Activated CD4-positive, alpha-beta memory T cell treated with anti-CD3 and anti-CD28 coated beads, Interleukin-2, amount 10 ng/mL, durations not matched to agents 7 days and 5 days (primary cell): Measurements from ENCODE around the gene RAB3C. TPM values are rescaled to one million over a fixed set of nuclear protein-coding genes. Genes with fewer than 3 reads are reported as not detected.

Experiments used
- CTCF ChIA-PET: fragments of 350-600 bp; sonication (Branson Sonifier 250); formaldehyde crosslinking; loops from one replicate; lab custom pipeline; 2021; ENCODE audit warnings: antibody characterized with exemption, inconsistent platforms; lab: Charles Lee
- POLR2A ChIA-PET: fragments of 350-600 bp; sonication (Branson Sonifier 250); formaldehyde crosslinking; loops from one replicate; lab custom pipeline; 2021; ENCODE audit warnings: antibody characterized with exemption; lab: Charles Lee
- DNase-seq: peaks from one replicate; pipeline ENCODE4 v3.0.0-alpha.2; 2020
- H3K27ac Mint-ChIP-seq: one replicate; pipeline ENCODE4 v1.8.0; 2021; ENCODE audit warnings: mild to moderate bottlenecking, mixed read lengths
- H3K27me3 Mint-ChIP-seq: one replicate; pipeline ENCODE4 v1.8.0; 2021; ENCODE audit warnings: mixed read lengths
- H3K36me3 Mint-ChIP-seq: one replicate; pipeline ENCODE4 v1.8.0; 2021; ENCODE audit warnings: low read depth, mixed read lengths
- H3K4me1 Mint-ChIP-seq: one replicate; pipeline ENCODE4 v1.8.0; 2021; ENCODE audit warnings: mixed read lengths
- H3K4me3 Mint-ChIP-seq: one replicate; pipeline ENCODE4 v1.8.0; 2021; ENCODE audit warnings: mild to moderate bottlenecking, mixed read lengths
- H3K9me3 Mint-ChIP-seq: one replicate; pipeline ENCODE4 v1.8.0; 2021; ENCODE audit warnings: mixed read lengths
- total RNA-seq, 2 experiments: library from RNA; stranded (reverse); gene quantifications; one replicate each; pipeline ENCODE4 v1.2.3, GENCODE V29; 2021

The RAB3C gene
- total RNA-seq, 2 experiments from 2014 or later, result not detected

- ChIA-PET POLR2A (no interaction called here), CTCF (interaction anchor here (1.5 to 1.6 kb wide), 2 partner anchors 15 to 30 kb away, joined by 3 to 8 read pairs; no protein-coding TSS in a partner anchor)
- no peak overlapping the region for H3K4me3 Mint-ChIP-seq
- H3K4me1 Mint-ChIP-seq, result no peaks in the 10 kb centered on the region
- no peak overlapping the region for H3K27ac Mint-ChIP-seq
- no peaks in the 10 kb centered on the region for H3K27me3 Mint-ChIP-seq
- H3K36me3 Mint-ChIP-seq, result no peaks in the 10 kb centered on the region
- no peaks in the 10 kb centered on the region for H3K9me3 Mint-ChIP-seq
- DNase-seq, result no peak
Observed at GRCh38 chr5:58901271-58901670, 318.4 kb downstream of the RAB3C start.

DNA sequence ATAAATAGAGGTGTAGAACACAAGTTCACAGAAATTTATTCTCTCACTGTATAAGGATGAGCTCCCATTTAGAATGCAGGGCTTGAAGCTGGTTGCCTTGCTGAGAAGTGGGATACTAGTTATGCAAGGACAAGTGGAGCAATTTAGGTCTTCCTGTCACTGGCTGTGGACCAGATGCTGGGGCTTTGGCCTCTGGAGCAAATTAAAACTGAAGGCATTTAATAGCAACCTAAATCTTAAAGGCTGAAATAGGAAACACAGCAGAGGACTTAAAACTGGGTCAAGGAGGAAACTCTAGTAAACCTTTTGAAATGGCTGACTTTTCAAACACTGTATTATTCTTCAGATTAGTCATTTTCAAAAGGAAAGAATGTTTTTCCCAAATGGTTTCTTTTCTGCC lies 319.4 kb downstream of the RAB3C start:
- no peaks in the 10 kb centered on the region for H3K36me3 Mint-ChIP-seq
- ChIA-PET CTCF (interaction anchor here (0.9 to 1.6 kb wide), 3 partner anchors 11 to 31 kb away, joined by 3 to 7 read pairs (median 4); no protein-coding TSS in a partner anchor), POLR2A (no interaction called here)
- H3K4me1 Mint-ChIP-seq, result no peaks in the 10 kb centered on the region
- no peak overlapping the region for H3K4me3 Mint-ChIP-seq
- H3K27me3 Mint-ChIP-seq, result peaks cover under 1% of the 10 kb centered on the region
- H3K27ac Mint-ChIP-seq, result no peak overlapping the region
- no peaks in the 10 kb centered on the region for H3K9me3 Mint-ChIP-seq
- no peak for DNase-seq

- CTCF ChIA-PET, result interaction anchor here (0.9 to 1.6 kb wide), 2 partner anchors 11 to 17 kb away, joined by 4 to 7 read pairs; no protein-coding TSS in a partner anchor
- H3K4me1 Mint-ChIP-seq, result no peaks in the 10 kb centered on the region
- POLR2A ChIA-PET, result no interaction called here
Observed at GRCh38 chr5:58902765-58903164, 319.9 kb downstream of the RAB3C start.

DNA sequence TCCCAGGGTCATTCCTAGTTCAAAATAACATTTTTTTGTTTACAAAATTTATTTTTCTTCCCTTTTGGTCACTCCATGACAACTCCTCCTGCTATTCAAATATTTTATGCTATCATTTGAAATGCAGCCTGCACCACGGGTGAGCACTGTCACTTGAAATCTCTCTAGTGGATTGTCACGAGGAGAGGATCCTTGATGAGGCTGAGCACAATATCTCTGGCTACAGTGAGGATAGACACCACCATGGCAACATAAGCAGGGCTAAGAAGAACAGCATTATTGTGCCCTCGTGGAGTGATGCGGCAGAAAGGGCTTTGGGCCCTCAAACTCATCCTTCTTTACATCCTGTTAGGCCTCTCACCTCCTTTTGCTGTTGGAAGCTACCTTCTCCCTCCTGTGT lies 321.9 kb downstream of the RAB3C start:
- H3K4me3 Mint-ChIP-seq, result no peak overlapping the region
- DNase-seq, result no peak
- H3K27me3 Mint-ChIP-seq, result peaks cover 2% of the 10 kb centered on the region
- no peaks in the 10 kb centered on the region for H3K36me3 Mint-ChIP-seq
- ChIA-PET CTCF (interaction anchor here (0.7 kb wide), 1 partner anchor 13 kb away, joined by 4 read pairs; no protein-coding TSS in a partner anchor), POLR2A (no interaction called here)
- H3K27ac Mint-ChIP-seq, result no peak overlapping the region
- H3K9me3 Mint-ChIP-seq, result no peaks in the 10 kb centered on the region
- peaks cover 2% of the 10 kb centered on the region for H3K4me1 Mint-ChIP-seq

More at GRCh38 chr5:58902765-58903164, 319.9 kb downstream of the RAB3C start:
- no peaks in the 10 kb centered on the region for H3K9me3 Mint-ChIP-seq
- H3K4me3 Mint-ChIP-seq, result no peak overlapping the region
- H3K27ac Mint-ChIP-seq, result no peak overlapping the region
- DNase-seq, result no peak
- H3K36me3 Mint-ChIP-seq, result no peaks in the 10 kb centered on the region
- H3K27me3 Mint-ChIP-seq, result peaks cover 2% of the 10 kb centered on the region

DNA sequence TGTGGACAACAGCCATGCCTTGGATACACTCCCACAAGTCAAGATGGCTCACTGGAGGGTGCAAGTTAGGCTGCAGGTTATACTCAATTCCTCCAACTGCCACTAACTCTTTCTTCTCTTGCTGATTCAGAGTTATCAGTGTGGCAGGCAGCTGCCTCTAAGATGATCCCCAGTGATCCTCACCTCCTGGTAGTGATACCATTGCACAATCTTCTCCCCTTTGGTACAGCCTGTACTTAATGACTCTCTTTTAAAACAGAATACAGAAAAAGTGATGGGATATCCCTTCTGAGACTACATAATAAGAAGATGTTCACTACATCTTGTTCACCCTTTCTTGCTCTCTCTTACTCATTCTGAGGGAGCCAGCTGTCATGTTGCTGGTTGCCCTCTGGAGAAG lies 323.1 kb downstream of the RAB3C start:
- H3K4me3 Mint-ChIP-seq, result no peak overlapping the region
- POLR2A ChIA-PET, result no interaction called here
- peaks cover 3% of the 10 kb centered on the region for H3K27me3 Mint-ChIP-seq
- peaks cover 3% of the 10 kb centered on the region for H3K36me3 Mint-ChIP-seq
- H3K4me1 Mint-ChIP-seq, result peaks cover 2% of the 10 kb centered on the region
- H3K27ac Mint-ChIP-seq, result no peak overlapping the region
- H3K9me3 Mint-ChIP-seq, result peaks cover 4% of the 10 kb centered on the region
- CTCF ChIA-PET, result interaction anchor here (1.2 kb wide), 1 partner anchor 20 kb away, joined by 3 read pairs; no protein-coding TSS in a partner anchor
- DNase-seq, result no peak

Other genes with a start within 250 kb of the RAB3C start
- 1 to 10 TPM; 3.5 to 4.2 TPM for gene PLK2, start 123.0 kb upstream of the RAB3C start, total RNA-seq
- not detected for gene GAPT, start 91.6 kb upstream of the RAB3C start, total RNA-seq